ENCODE measurements around the gene JAG1. TPM values are rescaled to one million over a fixed set of nuclear protein-coding genes. Genes with fewer than 3 reads are reported as not detected.

Gene JAG1
- total RNA-seq, 1 experiment from 2014 or later: 45.2 TPM

- no peak overlapping the region for H3K4me3 Mint-ChIP-seq
- TF ChIP-seq USF1 (CRISPR knock-in tag; IDR thresholded peaks at IDR 0.05) (no peak), RELA (CRISPR knock-in tag; IDR thresholded peaks at IDR 0.05; ENCODE audit: borderline replicate concordance) (no peak), USF2 (CRISPR knock-in tag; IDR thresholded peaks at IDR 0.05) (no peak), FOXJ3 (CRISPR knock-in tag; IDR thresholded peaks at IDR 0.05; ENCODE audit: borderline replicate concordance) (no peak), MLX (CRISPR knock-in tag; IDR thresholded peaks at IDR 0.05) (no peak), CTCF (IDR thresholded peaks at IDR 0.05) (no peak), RORB (CRISPR knock-in tag; IDR thresholded peaks at IDR 0.05) (no peak), MYBL2 (CRISPR knock-in tag; IDR thresholded peaks at IDR 0.05) (no peak)
- ATAC-seq (no peak), DNase-seq (ENCODE audit: low spot score) (no peak)
- no peaks in the 10 kb centered on the region for H3K27me3 Mint-ChIP-seq (ENCODE audit: low read depth)
- CTCF ChIA-PET: no interaction called here
- no peak overlapping the region for H3K27ac Mint-ChIP-seq
- H3K4me1 Mint-ChIP-seq: peaks cover 28% of the 10 kb centered on the region
- H3K36me3 Mint-ChIP-seq: no peaks in the 10 kb centered on the region
- POLR2A ChIA-PET: no interaction called here
- H3K9me3 Mint-ChIP-seq: no peaks in the 10 kb centered on the region
These were observed 38.2 kb upstream of the JAG1 start for GRCh38 chr20:10711903-10712451.

GRCh38 chr20:10710991-10711775 is 37.4 kb upstream of the JAG1 start:
- Mint-ChIP-seq H3K27me3 (ENCODE audit: low read depth) (no peaks in the 10 kb centered on the region), H3K27ac (no peak overlapping the region), H3K9me3 (no peaks in the 10 kb centered on the region), H3K36me3 (no peaks in the 10 kb centered on the region), H3K4me3 (no peak overlapping the region), H3K4me1 (peaks cover 20% of the 10 kb centered on the region)
- ChIA-PET POLR2A (no interaction called here), CTCF (no interaction called here)
- no peak for ATAC-seq
- TF ChIP-seq TEAD4 (CRISPR knock-in tag; IDR thresholded peaks at IDR 0.05) (no peak), TEAD1 (CRISPR knock-in tag; IDR thresholded peaks at IDR 0.05) (no peak), ETV6 (CRISPR knock-in tag; IDR thresholded peaks at IDR 0.05) (no peak), ZMAT4 (CRISPR knock-in tag; IDR thresholded peaks at IDR 0.05) (no peak), ZNF121 (CRISPR knock-in tag; IDR thresholded peaks at IDR 0.05) (no peak), TCF7 (CRISPR knock-in tag; IDR thresholded peaks at IDR 0.05; ENCODE audit: low read depth) (no peak), ZNF219 (CRISPR knock-in tag; IDR thresholded peaks at IDR 0.05; ENCODE audit: borderline replicate concordance) (no peak), FOXP1 (CRISPR knock-in tag; IDR thresholded peaks at IDR 0.05; ENCODE audit: borderline replicate concordance) (no peak), ERG (CRISPR knock-in tag; IDR thresholded peaks at IDR 0.05) (no peak), GRHL2 (CRISPR knock-in tag; IDR thresholded peaks at IDR 0.05; ENCODE audit: insufficient replicate concordance, severe bottlenecking) (no peak), SMAD4 (CRISPR knock-in tag; IDR thresholded peaks at IDR 0.05) (no peak)
- no peak for DNase-seq (ENCODE audit: low spot score)
